ENCODE results near the gene AGBL5. TPM values are rescaled to one million over a fixed set of nuclear protein-coding genes. Genes with fewer than 3 reads are reported as not detected.

Gene AGBL5
- total and polyA plus RNA-seq, 9 of the 15 experiments (the other 6 are each of a cell fraction or from before 2014, with no cell fraction given): 3.3 to 52.7 (median 26.2) TPM

- in situ Hi-C loops (cut with MboI): no loop called here
- ATAC-seq (no peak), DNase-seq (ENCODE audit: extremely low read depth in 1 of 4, low spot score in 3 of 4) (no peak), FAIRE-seq (no peak)
- no peaks in the 10 kb centered on the region for H3K9me3 ChIP-seq (replicated peaks; ENCODE audit: control insufficient read depth, insufficient read depth, low read depth, low read length)
- ChIA-PET POLR2A (interaction anchor here (0.6 to 1.5 kb wide), 10 partner anchors 9 to 576 kb away, joined by 3 to 6 read pairs (median 3); no protein-coding TSS in a partner anchor), CTCF (ENCODE audit: low intra/inter-chr PET ratio) (no interaction called here)
- no peak overlapping the region for H3K4me2 ChIP-seq (ENCODE audit: insufficient read depth, low read length)
- 0 out of 2 replicates have a peak, but pooled peaks cover 7% of the 10 kb centered on the region for H4K20me1 ChIP-seq (replicated peaks; ENCODE audit: control insufficient read depth, insufficient read depth, low read length)
- H3K9ac ChIP-seq (ENCODE audit: insufficient read depth in 1 of 2, low read depth in 2 of 2, low read length in 2 of 2): no peak overlapping the region; a peak in 1 of 4 replicates
- H3K27me3 ChIP-seq (ENCODE audit: control insufficient read depth in 2 of 2, insufficient read depth in 2 of 2, low read length in 2 of 2): no peaks in the 10 kb centered on the region
- peaks cover 79% of the 10 kb centered on the region for H3K36me3 ChIP-seq (ENCODE audit: control insufficient read depth, insufficient read depth, low read length)
- H2AFZ ChIP-seq (ENCODE audit: low read depth, low read length): no peak overlapping the region
- H3K9me1 ChIP-seq (ENCODE audit: control insufficient read depth, insufficient read depth, low read length): no peaks in the 10 kb centered on the region
- 90% methylated on average over 10 of the region's 13 CpGs for WGBS (ENCODE audit: insufficient coverage, low coverage, missing lambda C conversion rate)
- no peak for TF ChIP-seq NR3C1 (CRISPR knock-in tag; IDR thresholded peaks at IDR 0.05)
- no peak for TF ChIP-seq MAX (CRISPR knock-in tag; IDR thresholded peaks at IDR 0.05)
- no peak for TF ChIP-seq ZBTB33 (CRISPR knock-in tag; IDR thresholded peaks at IDR 0.05)
- TF ChIP-seq POLR2G (IDR thresholded peaks at IDR 0.05; ENCODE audit: low read depth, low read length): peak; percentile 59
- no peak for TF ChIP-seq POU5F1 (IDR thresholded peaks at IDR 0.05; ENCODE audit: borderline replicate concordance, low read depth, low read length, partially characterized antibody)
- no peak for TF ChIP-seq ZSCAN29 (IDR thresholded peaks at IDR 0.05)
- no peak for TF ChIP-seq MXI1 (IDR thresholded peaks at IDR 0.05; ENCODE audit: low read depth, low read length)
- TF ChIP-seq BDP1 (IDR thresholded peaks at IDR 0.05; ENCODE audit: insufficient read depth, insufficient read length): no peak
- TF ChIP-seq ZBTB9 (CRISPR knock-in tag; IDR thresholded peaks at IDR 0.05): no peak
- TF ChIP-seq MIER1 (IDR thresholded peaks at IDR 0.05; ENCODE audit: low read depth): no peak
- no peak for TF ChIP-seq NFE2L1 (tag; IDR thresholded peaks at IDR 0.05; ENCODE audit: borderline replicate concordance, low read depth)
- TF ChIP-seq KLF1 (tag; IDR thresholded peaks at IDR 0.05): no peak
- no peak for TF ChIP-seq BHLHE40 (IDR thresholded peaks at IDR 0.05; ENCODE audit: low read length)
- TF ChIP-seq FOXO4 (CRISPR knock-in tag; IDR thresholded peaks at IDR 0.05): no peak
- TF ChIP-seq KLF13 (tag; IDR thresholded peaks at IDR 0.05; ENCODE audit: borderline replicate concordance, low read depth): no peak
- TF ChIP-seq RBFOX2 (IDR thresholded peaks at IDR 0.05; ENCODE audit: low read depth, low read length): 0 out of 2 replicates have a peak, but pooled peaks have one; percentile 3
- TF ChIP-seq SUPT5H (IDR thresholded peaks at IDR 0.05): no peak
- no TSS peak for BruUV-seq (replicated peaks)
- intact Hi-C loops (cut with micrococcal nuclease): no loop called here
- no peak overlapping the region for H3K27ac ChIP-seq (ENCODE audit: extremely low read depth, low read depth, low read length)
- H3K79me2 ChIP-seq (ENCODE audit: control insufficient read depth, insufficient read depth, low read length): peaks cover 17% of the 10 kb centered on the region
- no peak overlapping the region for H3K4me3 ChIP-seq
- H3K4me1 ChIP-seq (replicated peaks in 1 of 2; ENCODE audit: control insufficient read depth in 2 of 2, insufficient read depth in 2 of 2, low read length in 2 of 2): peaks cover 18 to 42% of the 10 kb centered on the region in 2 experiments
Measured at GRCh38 chr2:27025281-27025800, 26.1 kb upstream of the AGBL5 start.
